Epithelial cell of prostate (primary cell): ENCODE measurements around the gene PRKCA.
"Not testable (repeated sequence)": the region's sequence is repeated elsewhere in the genome, so short reads cannot be mapped to it uniquely, and the experiment has no call there.

Source experiments
- DNase-seq: peaks from one replicate; pipeline ENCODE4 v3.0.0-alpha.2; 2011; ENCODE audit warnings: low read depth, low spot score
- H3K27ac ChIP-seq: fragments of 450-650 bp; 2 replicates; pipeline ENCODE4 v1.5.1; 2017; ENCODE audit warnings: mild to moderate bottlenecking

Gene PRKCA

GRCh38 chr17:66317629-66318028 lies 15.2 kb downstream of the PRKCA start:
- DNase-seq = no peak
- no peak overlapping the region for H3K27ac ChIP-seq

GRCh38 chr17:66319226-66319625 lies 16.8 kb downstream of the PRKCA start:
- no peak overlapping the region for H3K27ac ChIP-seq
- no peak for DNase-seq

- H3K27ac ChIP-seq = no peak overlapping the region
- no peak for DNase-seq
These were observed 20.4 kb downstream of the PRKCA start for GRCh38 chr17:66322764-66323163.

DNA sequence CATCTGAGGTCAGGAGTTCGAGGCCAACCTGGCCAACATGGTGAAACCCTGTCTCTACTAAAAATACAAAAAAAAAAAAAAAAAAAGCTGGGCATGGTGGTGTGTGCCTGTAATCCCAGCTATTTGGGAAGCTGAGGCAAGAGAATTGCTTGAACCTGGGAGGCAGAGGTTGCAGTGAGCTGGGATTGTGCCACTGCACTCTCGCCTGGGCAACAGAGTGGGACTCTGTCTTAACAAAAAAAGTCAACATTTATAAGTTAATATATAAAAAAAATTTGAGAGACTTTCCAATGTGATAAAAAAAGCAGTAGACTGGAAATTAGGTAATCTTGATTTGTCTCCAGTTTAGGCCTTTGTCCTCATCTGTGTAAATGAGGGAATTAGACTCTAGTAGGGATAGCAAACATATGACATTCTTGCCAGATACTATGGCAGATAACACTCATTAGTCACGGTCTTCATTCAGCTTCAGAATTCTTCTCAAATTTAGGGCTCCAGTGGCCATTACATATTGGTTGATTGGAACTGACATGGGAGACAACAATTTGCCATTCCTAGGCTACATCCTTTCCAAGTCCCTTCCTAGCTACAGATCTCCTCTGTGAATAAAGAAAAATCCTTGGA lies 22.1 kb downstream of the PRKCA start:
- not testable (repeated sequence) for DNase-seq

DNA sequence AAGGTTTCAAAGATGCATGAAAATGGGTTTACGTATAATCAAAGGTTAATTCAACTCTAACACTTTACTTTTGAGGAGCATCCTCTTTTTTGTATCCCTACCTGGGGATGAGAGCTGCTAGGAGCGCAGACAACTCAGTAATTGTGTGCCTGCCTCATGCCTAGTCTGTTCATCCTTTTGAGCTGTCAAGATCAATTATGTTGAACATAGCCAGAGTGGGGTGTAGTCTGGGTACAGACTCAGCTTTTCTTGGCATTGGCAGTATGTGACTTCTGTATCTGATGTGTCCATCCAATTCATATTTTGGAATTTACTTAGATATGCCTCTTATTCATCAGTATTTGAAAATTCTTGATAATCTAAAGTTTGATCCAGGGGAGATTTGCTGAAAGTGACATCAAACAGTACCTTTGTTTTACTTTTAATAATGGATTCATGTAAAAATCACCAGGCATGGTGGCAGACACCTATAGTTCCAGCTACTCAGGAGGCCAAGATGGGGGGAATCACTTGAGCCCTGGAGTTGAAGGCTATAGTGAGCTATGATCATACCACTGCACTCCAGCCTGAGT lies 24.1 kb downstream of the PRKCA start:
- DNase-seq = no peak
- no peak overlapping the region for H3K27ac ChIP-seq

More for the DNA sequence above, 22.1 kb downstream of the PRKCA start:
- not testable (repeated sequence) for H3K27ac ChIP-seq

- no peak overlapping the region for H3K27ac ChIP-seq
- no peak for DNase-seq
These were observed 28.2 kb downstream of the PRKCA start for GRCh38 chr17:66330646-66331037.

DNA sequence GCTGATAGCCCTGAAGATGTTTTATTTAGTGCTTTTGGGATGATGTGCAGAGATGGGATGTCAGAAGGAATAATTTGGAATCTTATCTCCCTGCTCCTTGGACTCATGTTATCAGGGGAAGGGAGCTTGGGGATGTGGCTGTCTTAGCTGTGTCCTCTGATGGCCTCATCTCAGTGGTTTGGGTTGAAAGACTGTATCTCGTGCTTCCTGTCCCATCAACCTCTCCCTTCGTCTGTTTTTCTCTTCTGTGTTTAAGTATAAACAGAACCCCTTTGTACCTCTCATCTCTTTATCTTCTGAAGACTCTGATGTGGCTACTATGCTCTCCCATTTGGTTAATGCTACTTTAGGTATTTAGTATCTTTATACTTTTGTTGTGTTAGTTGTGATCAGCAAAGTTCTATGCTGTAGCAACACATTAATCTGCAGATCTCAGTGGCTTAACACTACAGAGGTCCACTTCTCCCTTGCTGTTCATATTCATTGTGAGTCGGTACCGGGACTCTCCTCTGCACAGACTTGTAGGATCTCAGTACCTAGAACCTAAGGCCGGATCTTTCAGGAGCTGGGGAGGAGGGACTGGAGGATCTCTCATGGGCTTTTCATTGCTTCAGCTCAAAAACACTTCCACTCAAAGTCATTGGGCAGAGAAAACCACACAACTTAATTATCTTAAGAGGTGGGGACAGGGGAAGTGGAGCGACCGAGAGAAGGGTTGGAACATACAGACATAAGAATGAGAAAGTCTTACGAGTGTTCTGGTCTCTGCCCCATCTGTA lies 28.8 kb downstream of the PRKCA start:
- no peak for DNase-seq
- no peak overlapping the region for H3K27ac ChIP-seq

- H3K27ac ChIP-seq = no peak overlapping the region
- no peak for DNase-seq
These were observed 33.4 kb downstream of the PRKCA start for GRCh38 chr17:66335797-66336196.

DNA sequence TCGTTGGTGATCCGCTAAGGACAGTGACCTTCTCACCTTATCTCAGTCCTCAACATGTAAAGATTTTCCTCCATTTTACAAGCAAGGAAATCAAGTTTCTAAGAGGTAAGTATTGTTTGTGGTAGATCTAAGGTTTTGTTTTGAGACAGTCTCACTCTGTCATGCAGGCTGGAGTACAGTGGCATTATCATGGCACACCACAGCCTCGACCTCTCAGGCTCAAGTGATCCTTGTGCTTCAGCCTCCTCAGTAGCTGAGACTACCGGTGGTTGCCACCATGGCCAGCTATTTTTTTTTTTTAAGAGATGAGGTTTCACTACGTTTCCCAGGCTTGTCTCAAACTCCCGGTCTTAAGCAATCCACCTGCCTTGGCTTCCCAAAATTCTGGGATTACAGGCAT lies 34.9 kb downstream of the PRKCA start:
- H3K27ac ChIP-seq = no peak overlapping the region
- DNase-seq = no peak

DNA sequence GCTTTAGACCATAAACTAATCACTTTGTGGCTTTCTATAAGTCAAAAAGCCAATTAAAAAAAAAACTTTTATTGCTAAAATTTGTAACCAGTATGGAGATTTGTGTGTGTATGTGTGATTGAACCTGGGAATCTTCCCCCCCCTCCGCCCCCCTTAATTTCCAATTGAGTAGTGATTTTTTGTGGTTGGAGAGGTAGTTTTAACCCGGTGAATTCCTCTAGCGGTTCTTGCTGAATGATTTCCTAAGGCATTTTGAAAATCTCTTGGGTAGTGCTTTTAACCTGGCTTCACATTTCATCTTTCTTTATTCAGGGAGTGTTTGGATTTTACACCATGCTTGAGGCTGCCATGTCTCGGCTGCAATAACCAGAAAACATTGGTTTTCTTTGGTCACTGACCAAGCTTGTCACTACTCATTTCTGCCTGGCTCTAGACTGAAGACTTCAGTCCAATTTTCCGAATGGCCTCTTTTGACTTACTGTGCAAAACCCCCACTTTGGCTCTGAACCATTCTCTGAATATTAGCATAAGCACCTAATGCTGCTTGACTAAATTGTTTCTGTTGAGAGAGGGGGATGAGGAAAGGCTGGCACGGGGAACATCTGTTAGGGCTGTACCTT lies 35.6 kb downstream of the PRKCA start:
- DNase-seq = no peak
- H3K27ac ChIP-seq = no peak overlapping the region

GRCh38 chr17:66338937-66339336 lies 36.5 kb downstream of the PRKCA start:
- no peak overlapping the region for H3K27ac ChIP-seq
- no peak for DNase-seq

DNA sequence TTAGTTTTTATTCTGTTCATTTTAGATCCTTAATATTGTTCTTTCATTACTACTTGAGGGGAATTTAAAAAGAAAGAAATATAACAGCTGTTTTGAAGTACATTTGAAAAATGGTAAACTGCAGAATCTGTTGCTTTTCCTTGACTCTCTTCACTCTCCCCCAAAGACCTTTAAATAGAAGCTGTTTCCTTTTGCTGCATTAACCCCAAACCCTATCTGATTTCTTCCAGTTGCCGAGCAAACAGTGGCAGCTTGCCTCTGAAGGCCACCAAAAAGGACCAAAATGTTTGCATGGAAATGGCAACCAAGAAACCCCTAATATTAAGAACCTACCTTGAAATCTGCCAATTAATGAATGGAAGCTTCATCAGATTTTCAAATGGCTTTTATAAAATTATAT lies 37.1 kb downstream of the PRKCA start:
- no peak for DNase-seq
- no peak overlapping the region for H3K27ac ChIP-seq

- DNase-seq = no peak
- H3K27ac ChIP-seq = no peak overlapping the region
These were observed 38.3 kb downstream of the PRKCA start for GRCh38 chr17:66340720-66341119.

DNA sequence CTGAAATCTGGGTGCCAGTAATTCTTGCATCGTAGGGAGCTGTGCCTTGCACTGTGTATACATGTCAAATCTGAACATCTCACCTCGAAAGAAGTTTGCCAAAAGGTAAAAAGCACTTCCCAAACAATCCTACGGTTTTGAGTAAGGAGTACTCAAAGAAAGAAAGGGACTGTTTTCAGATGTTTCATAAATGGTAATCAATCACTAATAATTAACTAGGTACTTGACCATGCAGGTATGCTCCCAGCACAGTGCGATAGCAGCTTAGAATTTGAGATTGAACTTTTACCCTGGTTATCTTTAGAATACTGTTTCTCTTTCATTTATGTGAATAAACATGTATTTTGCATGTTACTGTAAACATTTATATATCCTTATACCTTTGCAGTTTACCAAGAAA lies 39.0 kb downstream of the PRKCA start:
- no peak for DNase-seq
- H3K27ac ChIP-seq = no peak overlapping the region

DNA sequence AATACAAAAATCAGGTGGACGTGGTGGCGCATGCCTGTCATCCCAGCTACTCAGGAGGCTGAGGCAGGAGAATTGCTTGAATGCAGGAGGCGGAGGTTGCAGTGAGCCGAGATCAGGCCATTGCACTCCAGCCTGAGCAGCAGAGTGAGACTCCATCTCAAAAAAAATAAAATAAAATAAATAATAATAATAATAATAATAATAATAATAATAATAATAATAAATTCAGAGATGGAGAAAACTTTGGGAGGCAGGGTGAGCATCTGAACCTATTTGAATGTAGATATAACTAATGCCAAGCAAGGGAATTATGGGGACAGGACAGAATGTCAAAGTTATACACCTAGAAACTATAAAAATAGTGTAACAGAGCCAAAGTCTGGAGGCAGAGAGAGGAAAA lies 39.9 kb downstream of the PRKCA start:
- DNase-seq, H3K27ac ChIP-seq: not testable (repeated sequence)

DNA sequence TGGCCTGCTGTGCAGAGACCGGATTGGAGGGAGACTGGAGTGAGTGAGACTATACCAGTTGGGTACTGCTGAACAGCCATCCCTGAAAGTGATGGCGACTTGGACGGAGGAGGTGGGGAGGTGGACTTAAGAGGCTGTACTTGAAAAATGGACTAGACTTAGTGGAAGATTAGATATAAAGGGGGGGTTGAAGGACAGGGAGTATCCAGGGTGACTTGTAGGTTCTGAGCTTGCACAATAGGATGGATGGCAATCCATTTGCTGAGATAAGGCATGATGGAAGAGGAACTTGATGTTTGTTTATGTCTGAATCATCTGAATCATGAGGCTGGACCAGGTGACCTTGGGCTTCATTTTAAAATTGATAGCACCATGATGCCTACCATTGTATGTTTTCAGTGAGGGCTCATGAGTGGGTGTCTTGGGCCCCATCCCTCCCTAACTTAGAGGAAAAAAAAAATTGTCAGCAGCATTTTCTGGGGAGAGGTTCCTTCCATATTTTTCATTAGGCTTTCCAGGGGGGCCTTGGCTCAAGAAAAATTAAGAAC lies 41.2 kb downstream of the PRKCA start:
- peak; percentile 10 for DNase-seq
- no peak overlapping the region for H3K27ac ChIP-seq

DNA sequence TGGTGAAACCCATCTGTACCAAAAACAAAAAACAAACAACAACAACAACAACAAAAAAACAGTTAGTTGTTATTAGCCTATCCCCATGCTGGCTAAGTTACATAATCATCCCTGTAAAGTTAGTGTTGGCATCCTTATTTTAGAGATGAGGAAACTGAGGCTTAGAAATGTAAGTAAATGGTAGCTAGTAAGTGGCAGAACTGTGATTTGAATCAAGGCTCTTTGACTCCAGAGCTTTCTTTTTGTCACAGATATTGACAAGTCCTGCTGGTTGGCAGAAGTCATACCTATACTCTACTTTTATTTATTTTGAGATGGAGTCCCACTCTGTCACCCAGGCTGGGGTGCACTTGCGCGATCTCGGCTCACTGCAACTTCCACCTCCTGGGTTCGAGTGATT lies 42.1 kb downstream of the PRKCA start:
- no peak overlapping the region for H3K27ac ChIP-seq
- DNase-seq = no peak

DNA sequence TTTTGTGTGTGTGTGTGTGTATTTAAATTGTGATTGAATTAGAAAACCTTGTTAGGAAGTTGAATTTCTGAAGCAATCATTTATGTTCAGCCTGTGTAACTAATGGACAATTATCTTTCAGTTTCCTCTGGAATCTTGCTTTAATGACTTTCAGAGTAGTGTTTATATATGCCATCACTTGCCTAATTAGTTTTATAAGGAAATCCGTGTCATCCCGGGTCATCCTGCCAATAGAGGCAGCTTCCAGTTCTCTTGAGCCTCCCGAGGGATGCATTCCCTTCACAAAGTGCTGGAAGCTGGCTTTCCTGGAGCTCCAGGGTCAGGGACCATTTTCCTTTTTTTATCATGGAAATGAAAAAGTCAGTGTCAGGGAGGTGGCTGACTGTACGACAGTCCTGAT lies 42.9 kb downstream of the PRKCA start:
- no peak for DNase-seq
- H3K27ac ChIP-seq = no peak overlapping the region

DNA sequence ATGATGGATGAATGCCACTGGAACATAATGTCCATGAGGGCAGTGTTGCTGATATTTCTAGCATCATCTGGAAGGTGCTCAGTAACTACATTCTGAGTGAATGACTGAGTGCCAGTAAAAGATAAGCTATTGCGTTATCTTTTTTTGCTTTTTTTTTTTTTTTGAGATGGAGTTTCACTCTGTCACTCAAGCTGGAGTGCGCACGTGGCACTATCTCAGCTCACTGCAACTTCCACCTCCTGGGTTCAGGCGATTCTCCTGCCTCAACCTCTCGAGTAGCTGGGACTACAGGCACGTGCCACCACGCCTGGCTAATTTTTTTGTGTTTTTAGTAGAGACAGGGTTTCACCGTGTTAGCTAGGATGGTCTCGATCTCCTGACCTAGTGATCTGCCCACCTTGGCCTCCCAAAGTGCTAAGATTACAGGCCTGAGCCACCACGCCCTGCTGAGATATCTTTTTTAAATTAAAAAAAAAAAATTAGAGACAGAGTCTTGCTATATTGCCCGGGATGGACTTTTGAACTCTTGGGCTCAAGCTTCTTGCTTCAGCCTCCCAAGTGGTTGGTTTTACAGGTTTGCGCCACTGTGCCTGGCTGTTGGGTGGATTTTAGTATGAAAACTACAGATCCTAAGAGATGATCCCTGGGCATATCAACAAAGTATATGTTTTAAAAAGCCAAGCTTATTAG lies 43.7 kb downstream of the PRKCA start:
- DNase-seq, H3K27ac ChIP-seq: not testable (repeated sequence)
